DND-41 (cell line): Measurements from ENCODE around the gene ZNF891.

ENCODE experiments used
- CTCF ChIP-seq: IDR thresholded peaks from 2 replicates; pipeline ENCODE4 v1.5.1; 2012; ENCODE audit warnings: borderline replicate concordance, low read length, moderate library complexity, mild to moderate bottlenecking; ENCODE audit not compliant: poor library complexity, severe bottlenecking; ENCODE audit errors: extremely low read depth
- EZH2 ChIP-seq: IDR thresholded peaks from 3 replicates; pipeline ENCODE4 v1.6.1; 2012; ENCODE audit warnings: borderline replicate concordance, low read depth, mild to moderate bottlenecking, moderate library complexity, low read length, inconsistent platforms; ENCODE audit not compliant: severe bottlenecking

DNA sequence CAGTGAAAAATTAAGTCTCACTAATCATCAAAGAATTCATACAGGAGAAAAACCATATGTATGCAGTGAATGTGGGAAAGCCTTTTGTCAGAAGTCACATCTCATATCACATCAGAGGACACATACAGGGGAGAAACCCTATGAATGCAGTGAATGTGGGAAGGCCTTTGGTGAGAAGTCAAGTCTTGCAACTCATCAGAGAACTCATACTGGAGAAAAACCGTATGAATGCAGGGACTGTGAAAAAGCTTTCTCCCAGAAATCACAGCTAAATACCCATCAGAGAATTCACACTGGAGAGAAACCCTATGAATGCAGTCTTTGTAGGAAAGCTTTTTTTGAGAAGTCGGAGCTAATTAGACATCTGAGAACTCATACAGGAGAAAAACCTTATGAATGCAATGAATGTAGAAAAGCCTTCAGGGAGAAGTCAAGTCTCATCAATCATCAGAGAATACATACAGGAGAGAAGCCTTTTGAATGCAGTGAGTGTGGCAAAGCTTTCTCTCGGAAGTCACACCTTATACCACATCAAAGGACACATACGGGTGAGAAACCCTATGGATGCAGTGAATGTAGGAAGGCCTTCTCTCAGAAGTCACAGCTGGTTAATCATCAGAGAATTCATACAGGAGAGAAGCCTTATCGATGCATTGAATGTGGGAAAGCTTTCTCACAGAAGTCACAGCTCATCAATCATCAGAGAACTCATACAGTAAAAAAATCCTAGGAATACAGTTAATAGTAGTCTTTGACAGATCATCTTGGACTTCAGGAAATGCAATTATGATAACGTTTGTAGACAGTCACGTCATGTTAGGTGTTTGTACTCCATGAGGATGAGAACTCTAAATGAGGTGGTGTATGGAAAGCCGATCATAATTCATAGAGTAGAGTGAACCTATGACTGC is 71.6 kb downstream of the ZNF891 start:
- TF ChIP-seq CTCF (no peak), EZH2 (no peak)
